ENCODE data around the gene UNK.

UNK gene

GRCh38 chr17:75764417-75764710, 20.2 kb upstream of the UNK start:
- H3K9me3 ChIP-seq (ENCODE audit: low read length) = no peaks in the 10 kb centered on the region
- H3K9ac ChIP-seq (ENCODE audit: low read length) = peak overlapping the region; percentile 73
- no peak overlapping the region for H3K27ac ChIP-seq (ENCODE audit: low read depth, low read length, poor library complexity, severe bottlenecking)
- no peaks in the 10 kb centered on the region for H3K27me3 ChIP-seq (ENCODE audit: insufficient read depth, low read length)
- TF ChIP-seq CTCF (IDR thresholded peaks at IDR 0.05; ENCODE audit: low read length) = no peak; the same call in 1 of the 2 replicates
- no peak for TF ChIP-seq EZH2 (IDR thresholded peaks at IDR 0.05; ENCODE audit: borderline replicate concordance, low read length)
- H3K4me2 ChIP-seq (ENCODE audit: low read length) = peak overlapping the region; percentile 90
- no peak overlapping the region for H2AFZ ChIP-seq (ENCODE audit: low read length)
- H3K4me1 ChIP-seq (ENCODE audit: insufficient read depth, low read length, severe bottlenecking) = peaks cover 11% of the 10 kb centered on the region
- no peaks in the 10 kb centered on the region for H3K9me2 ChIP-seq (ENCODE audit: low read depth, low read length)
- no peaks in the 10 kb centered on the region for H3K36me3 ChIP-seq (ENCODE audit: insufficient read depth, low read length)
- H3K79me2 ChIP-seq (ENCODE audit: insufficient read depth, low read length) = no peaks in the 10 kb centered on the region
- no peaks in the 10 kb centered on the region for H4K20me1 ChIP-seq (ENCODE audit: insufficient read depth, low read length)
- no peaks in the 10 kb centered on the region for H3F3A ChIP-seq (ENCODE audit: insufficient read depth, low read length)
- H3K4me3 ChIP-seq (ENCODE audit: low read depth, low read length, poor library complexity, severe bottlenecking) = peak overlapping the region; percentile 71

- no peaks in the 10 kb centered on the region for H3K9me3 ChIP-seq (ENCODE audit: low read length)
- H3K27me3 ChIP-seq (ENCODE audit: insufficient read depth, low read length) = no peaks in the 10 kb centered on the region
- TF ChIP-seq EZH2 (IDR thresholded peaks at IDR 0.05; ENCODE audit: borderline replicate concordance, low read length) (no peak), CTCF (IDR thresholded peaks at IDR 0.05; ENCODE audit: low read length) (peak; percentile 68; the same call in 1 of the 2 replicates)
- peak within 1 kb of the TSS; percentile 71 for H3K4me3 ChIP-seq (ENCODE audit: low read depth, low read length, poor library complexity, severe bottlenecking)
- H3K4me2 ChIP-seq (ENCODE audit: low read length) = peak within 1 kb of the TSS; percentile 90
- H4K20me1 ChIP-seq (ENCODE audit: insufficient read depth, low read length) = no peaks in the 10 kb centered on the region
- no peaks in the 10 kb centered on the region for H3K36me3 ChIP-seq (ENCODE audit: insufficient read depth, low read length)
- no peak within 1 kb of the TSS for H3K27ac ChIP-seq (ENCODE audit: low read depth, low read length, poor library complexity, severe bottlenecking)
- H3K79me2 ChIP-seq (ENCODE audit: insufficient read depth, low read length) = no peaks in the 10 kb centered on the region
- H3K4me1 ChIP-seq (ENCODE audit: insufficient read depth, low read length, severe bottlenecking) = peaks cover 11% of the 10 kb centered on the region
- peak within 1 kb of the TSS; percentile 73 for H3K9ac ChIP-seq (ENCODE audit: low read length)
- no peak within 1 kb of the TSS for H2AFZ ChIP-seq (ENCODE audit: low read length)
- no peaks in the 10 kb centered on the region for H3K9me2 ChIP-seq (ENCODE audit: low read depth, low read length)
- H3F3A ChIP-seq (ENCODE audit: insufficient read depth, low read length) = no peaks in the 10 kb centered on the region
Measured at GRCh38 chr17:75764711-75765421, 19.7 kb upstream of the UNK start, which contains the start of gene GALK1. Gene GALK1 (minus strand): TSS chr17:75765192. CDS start chr17:75765136, 56 bp downstream.

GRCh38 chr17:75765981-75766380, 18.6 kb upstream of the UNK start:
- H3K27me3 ChIP-seq (ENCODE audit: insufficient read depth, low read length) = no peaks in the 10 kb centered on the region
- H3K27ac ChIP-seq (ENCODE audit: low read depth, low read length, poor library complexity, severe bottlenecking) = no peak overlapping the region
- peaks cover 11% of the 10 kb centered on the region for H3K4me1 ChIP-seq (ENCODE audit: insufficient read depth, low read length, severe bottlenecking)
- no peaks in the 10 kb centered on the region for H3K9me2 ChIP-seq (ENCODE audit: low read depth, low read length)
- no peaks in the 10 kb centered on the region for H3K79me2 ChIP-seq (ENCODE audit: insufficient read depth, low read length)
- H3F3A ChIP-seq (ENCODE audit: insufficient read depth, low read length) = no peaks in the 10 kb centered on the region
- H4K20me1 ChIP-seq (ENCODE audit: insufficient read depth, low read length) = no peaks in the 10 kb centered on the region
- H3K4me3 ChIP-seq (ENCODE audit: low read depth, low read length, poor library complexity, severe bottlenecking) = no peak overlapping the region
- no peaks in the 10 kb centered on the region for H3K36me3 ChIP-seq (ENCODE audit: insufficient read depth, low read length)
- H3K9me3 ChIP-seq (ENCODE audit: low read length) = no peaks in the 10 kb centered on the region
- H3K4me2 ChIP-seq (ENCODE audit: low read length) = no peak overlapping the region
- no peak for TF ChIP-seq EZH2 (IDR thresholded peaks at IDR 0.05; ENCODE audit: borderline replicate concordance, low read length)
- no peak for TF ChIP-seq CTCF (IDR thresholded peaks at IDR 0.05; ENCODE audit: low read length)
- H3K9ac ChIP-seq (ENCODE audit: low read length) = no peak overlapping the region
- no peak overlapping the region for H2AFZ ChIP-seq (ENCODE audit: low read length)

Data from OCI-LY1 (cell line).